GM21360 (cell line): ENCODE measurements around the gene ATP8B1.
"Not testable (repeated sequence)": the region's sequence is repeated elsewhere in the genome, so short reads cannot be mapped to it uniquely, and the experiment has no call there.

Experiments
- ATAC-seq: cut with Tn5 transposase; IDR thresholded peaks from one replicate; pipeline ENCODE4 v1.9.1; 2021; ENCODE audit warnings: mild to moderate bottlenecking, moderate library complexity; ENCODE audit not compliant: unreplicated experiment

The ATP8B1 gene

GRCh38 chr18:57674891-57675290, 128.2 kb downstream of the ATP8B1 start:
- no peak for ATAC-seq

- no peak for ATAC-seq
Observed at GRCh38 chr18:57670046-57670445, 133.1 kb downstream of the ATP8B1 start.

- ATAC-seq: no peak
Observed at GRCh38 chr18:57668021-57668420, 135.1 kb downstream of the ATP8B1 start.

- no peak for ATAC-seq
Observed at GRCh38 chr18:57666818-57667497, 136.2 kb downstream of the ATP8B1 start.

- no peak for ATAC-seq
Observed at GRCh38 chr18:57664568-57665165, 138.4 kb downstream of the ATP8B1 start.

DNA sequence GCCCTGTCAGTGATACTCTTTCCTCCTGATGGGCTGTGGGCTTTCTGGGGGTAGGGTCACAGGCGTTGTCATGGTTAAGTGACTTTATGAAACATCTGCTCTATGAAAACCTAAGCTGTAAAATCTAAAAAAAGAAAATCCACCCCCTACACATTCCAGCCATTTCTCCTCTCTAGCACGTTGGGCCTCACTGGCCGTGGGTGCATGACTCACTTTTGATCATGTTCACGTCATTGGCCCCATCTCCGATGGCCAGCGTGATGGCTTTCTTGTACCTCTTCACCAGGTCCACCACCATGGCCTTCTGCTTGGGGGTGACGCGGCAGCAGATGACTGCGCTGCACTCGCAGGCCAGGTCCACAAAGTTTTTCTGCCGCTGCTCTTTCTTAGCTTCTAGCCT, 142.2 kb downstream of the ATP8B1 start:
- ATAC-seq: no peak

GRCh38 chr18:57659460-57660102, 143.5 kb downstream of the ATP8B1 start:
- ATAC-seq: no peak

GRCh38 chr18:57657542-57657941, 145.6 kb downstream of the ATP8B1 start:
- no peak for ATAC-seq

DNA sequence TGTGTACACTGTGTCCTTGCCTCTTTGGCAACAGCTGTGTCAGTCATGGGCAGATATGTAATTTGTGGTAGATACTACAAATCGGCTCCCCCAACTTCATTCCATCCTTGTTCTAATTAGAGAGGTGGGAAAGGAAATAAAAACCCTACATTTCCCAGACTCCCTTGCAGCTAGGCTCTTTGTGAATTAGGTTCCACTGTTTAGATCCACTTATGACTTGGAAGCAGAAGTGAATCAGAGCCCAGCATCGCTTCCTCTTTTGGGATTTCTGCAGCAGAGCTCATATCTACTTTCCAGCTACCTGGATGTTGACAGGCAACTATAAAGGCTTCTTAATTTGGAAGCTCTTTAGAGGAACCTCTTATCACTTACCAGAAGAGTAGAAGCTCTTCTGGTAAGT, 147.4 kb downstream of the ATP8B1 start:
- ATAC-seq: no peak

GRCh38 chr18:57651914-57652313, 151.2 kb downstream of the ATP8B1 start:
- ATAC-seq: no peak

DNA sequence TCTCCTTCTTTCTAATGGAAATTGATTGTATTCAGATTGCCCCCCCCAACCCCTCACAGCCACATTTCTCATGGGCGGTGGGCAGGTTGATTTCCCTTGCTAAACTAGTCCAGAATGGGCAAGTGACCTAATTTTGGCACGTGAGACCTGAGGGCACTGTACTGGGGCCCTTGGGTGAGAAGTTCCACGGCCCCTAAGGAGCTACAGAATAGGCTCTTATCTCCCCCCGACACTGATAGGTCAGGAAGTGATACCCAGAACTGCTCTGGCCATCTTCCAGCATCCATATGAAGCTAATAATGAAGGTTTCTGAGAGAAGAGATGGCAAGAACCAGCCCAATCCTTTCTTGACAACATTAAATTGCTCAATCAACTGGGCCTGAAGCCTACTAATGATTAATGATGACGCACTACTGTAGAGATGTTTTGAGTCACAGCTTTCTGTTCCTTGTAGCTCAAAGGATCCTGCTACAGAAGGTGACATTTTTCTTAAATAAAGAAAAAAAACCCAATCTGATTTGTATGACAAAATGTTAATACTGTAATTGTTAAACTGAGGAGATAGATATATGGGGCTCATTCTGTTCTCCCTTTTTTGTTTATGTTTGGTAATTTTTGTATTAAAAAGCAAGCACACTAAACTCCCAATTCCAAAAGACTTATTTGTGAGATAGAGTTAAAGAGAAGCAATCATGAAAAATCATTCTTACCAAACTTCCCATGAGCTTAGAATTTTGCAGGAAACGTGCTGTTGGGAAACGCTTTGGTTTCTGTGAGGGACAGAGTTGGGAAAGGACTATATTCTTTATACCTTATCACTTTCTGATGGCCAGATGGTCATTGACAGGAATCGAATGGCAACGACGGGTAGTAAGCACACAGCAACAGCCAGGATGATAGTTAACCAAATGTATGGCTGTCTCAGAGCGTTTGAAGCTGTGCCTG, 153.3 kb downstream of the ATP8B1 start:
- peak; percentile 80 for ATAC-seq

- ATAC-seq: no peak
Observed at GRCh38 chr18:57648414-57648813, 154.7 kb downstream of the ATP8B1 start.

GRCh38 chr18:57644540-57644939, 158.6 kb downstream of the ATP8B1 start:
- ATAC-seq: no peak

- ATAC-seq: not testable (repeated sequence)
Observed at GRCh38 chr18:57643726-57644125, 159.4 kb downstream of the ATP8B1 start.

DNA sequence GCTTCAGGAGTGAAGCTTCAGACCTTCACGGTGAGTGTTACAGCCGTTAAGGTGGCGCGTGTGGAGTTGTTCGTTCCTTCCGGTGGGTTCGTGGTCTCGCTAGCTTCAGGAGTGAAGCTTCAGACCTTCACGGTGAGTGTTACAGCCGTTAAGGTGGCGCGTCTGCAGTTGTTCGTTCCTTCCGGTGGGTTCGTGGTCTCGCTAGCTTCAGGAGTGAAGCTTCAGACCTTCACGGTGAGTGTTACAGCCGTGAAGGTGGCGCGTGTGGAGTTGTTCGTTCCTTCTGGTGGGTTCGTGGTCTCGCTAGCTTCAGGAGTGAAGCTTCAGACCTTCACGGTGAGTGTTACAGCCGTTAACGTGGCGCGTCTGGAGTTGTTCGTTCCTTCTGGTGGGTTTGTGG, 160.7 kb downstream of the ATP8B1 start:
- ATAC-seq: not testable (repeated sequence)

DNA sequence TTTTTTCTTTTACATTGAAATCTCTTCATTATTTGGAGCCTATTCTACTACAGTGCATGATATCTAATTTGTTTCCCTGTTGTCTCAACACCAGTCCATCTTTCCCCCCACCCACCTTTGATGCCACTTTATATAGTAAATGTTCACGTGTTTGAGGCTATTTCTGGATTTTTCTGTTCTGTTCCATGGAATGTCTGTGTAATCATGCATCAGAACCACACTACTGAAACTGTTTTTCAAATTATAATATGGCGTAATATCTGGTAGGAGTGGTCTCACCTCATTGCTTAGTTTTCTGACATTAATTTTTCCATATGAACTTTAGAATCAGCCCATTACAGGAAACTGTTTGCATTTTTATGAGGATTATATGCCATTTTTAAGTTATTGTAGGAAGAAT, 162.4 kb downstream of the ATP8B1 start:
- ATAC-seq: no peak

DNA sequence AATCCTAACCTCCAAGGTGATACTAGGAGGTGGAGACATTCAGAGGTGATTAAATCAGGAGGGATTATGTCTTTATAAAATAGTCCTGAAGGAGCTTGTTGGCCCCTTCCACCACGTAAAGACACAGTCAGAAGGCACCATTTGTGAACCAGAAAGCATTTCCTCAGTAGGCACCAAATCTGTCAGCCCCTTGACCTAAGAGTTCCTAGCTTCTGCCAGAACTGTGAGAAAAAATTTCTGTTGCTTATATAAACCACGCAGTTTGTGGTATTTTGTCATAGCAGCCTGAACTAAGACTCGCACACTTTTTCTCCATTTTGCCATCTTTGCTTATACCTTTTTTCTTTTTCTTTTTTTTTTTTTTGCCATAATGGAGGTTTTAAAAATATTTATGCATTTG, 162.9 kb downstream of the ATP8B1 start:
- ATAC-seq: no peak

DNA sequence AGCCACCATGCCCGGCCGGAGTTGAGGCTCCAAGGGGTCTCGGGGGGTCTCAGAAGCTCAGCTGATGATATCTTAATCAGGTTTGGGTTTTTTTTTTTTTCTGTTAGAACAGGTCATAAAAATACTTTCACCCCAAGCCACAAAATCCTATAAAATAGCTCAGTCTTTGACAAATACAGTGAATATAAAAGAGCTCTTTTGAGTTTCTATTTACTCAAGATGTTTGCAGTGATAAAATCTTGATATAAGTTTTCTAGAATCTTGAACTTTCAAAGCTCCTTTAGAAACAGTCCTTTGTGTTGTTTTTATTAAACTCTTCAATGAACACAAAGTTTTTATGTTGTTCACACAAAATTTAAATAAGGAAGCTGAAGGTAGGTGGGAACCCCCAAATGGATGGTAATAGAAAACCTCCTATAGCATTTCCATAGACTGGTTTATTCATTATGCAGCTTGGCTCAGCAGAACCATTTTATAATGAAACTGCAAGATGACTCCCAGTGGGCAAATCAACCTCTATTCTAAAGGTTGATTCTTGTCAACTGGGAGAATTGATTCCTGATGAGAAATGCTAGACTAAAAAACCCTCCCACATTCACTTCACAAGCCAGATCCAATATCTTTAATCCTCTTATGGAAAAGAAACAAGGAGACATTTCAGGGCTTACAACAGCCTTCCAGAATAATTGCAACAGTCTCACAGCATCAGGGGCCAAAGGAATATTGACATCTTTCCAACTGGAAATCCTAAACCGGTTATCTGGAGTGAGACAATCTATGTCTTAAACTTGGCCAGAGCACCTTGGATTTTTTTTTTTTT, 167.9 kb downstream of the ATP8B1 start:
- ATAC-seq: no peak

GRCh38 chr18:57631697-57632096, 171.4 kb downstream of the ATP8B1 start:
- no peak for ATAC-seq
